ENCODE results near the gene RBM10. TPM values are rescaled to one million over a fixed set of nuclear protein-coding genes. Genes with fewer than 3 reads are reported as not detected.

Gene RBM10
- polyA plus RNA-seq, 1 experiment = 19.6 TPM

- ChIA-PET POLR2A (no interaction called here), CTCF (no interaction called here)
- Histone ChIP-seq H3K9me3 (ENCODE audit: control insufficient read depth, insufficient read depth, low read length) (no peaks in the 10 kb centered on the region), H3K4me3 (ENCODE audit: low read depth, low read length) (no peak overlapping the region), H3K27ac (ENCODE audit: low read depth, low read length) (no peak overlapping the region), H3K27me3 (ENCODE audit: control insufficient read depth, insufficient read depth, low read length) (no peaks in the 10 kb centered on the region)
- TF ChIP-seq CTCF (IDR thresholded peaks at IDR 0.05; ENCODE audit: low read depth, low read length) = no peak
- no peak for DNase-seq (ENCODE audit: low read depth, low spot score)
These were observed 81.7 kb downstream of the RBM10 start for GRCh38 chrX:47226531-47227333.

- CTCF ChIA-PET = no interaction called here
- Histone ChIP-seq H3K4me3 (ENCODE audit: low read depth, low read length) (no peak overlapping the region), H3K27me3 (ENCODE audit: control insufficient read depth, insufficient read depth, low read length) (no peaks in the 10 kb centered on the region), H3K9me3 (ENCODE audit: control insufficient read depth, insufficient read depth, low read length) (no peaks in the 10 kb centered on the region), H3K27ac (ENCODE audit: low read depth, low read length) (no peak overlapping the region)
- POLR2A ChIA-PET = no interaction called here
- no peak for TF ChIP-seq CTCF (IDR thresholded peaks at IDR 0.05; ENCODE audit: low read depth, low read length)
- DNase-seq (ENCODE audit: low read depth, low spot score) = no peak
These were observed 82.2 kb downstream of the RBM10 start for GRCh38 chrX:47227334-47227583.

- no peak overlapping the region for H3K4me3 ChIP-seq (ENCODE audit: low read depth, low read length)
- H3K9me3 ChIP-seq (ENCODE audit: control insufficient read depth, insufficient read depth, low read length) = no peaks in the 10 kb centered on the region
- CTCF ChIA-PET = no interaction called here
- no peak for DNase-seq (ENCODE audit: low read depth, low spot score)
- H3K27me3 ChIP-seq (ENCODE audit: control insufficient read depth, insufficient read depth, low read length) = no peaks in the 10 kb centered on the region
- no peak for TF ChIP-seq CTCF (IDR thresholded peaks at IDR 0.05; ENCODE audit: low read depth, low read length)
- H3K27ac ChIP-seq (ENCODE audit: low read depth, low read length) = no peak overlapping the region
- POLR2A ChIA-PET = interaction anchor here (0.7 to 1.7 kb wide), 2 partner anchors 11 to 15 kb away, joined by 3 to 5 read pairs; partner anchors contain the start of gene CDK16
These were observed 83.7 kb downstream of the RBM10 start for GRCh38 chrX:47228550-47229270.

- DNase-seq (ENCODE audit: low read depth, low spot score) = no peak
- no peak for TF ChIP-seq CTCF (IDR thresholded peaks at IDR 0.05; ENCODE audit: low read depth, low read length)
- POLR2A ChIA-PET = interaction anchor here (1.7 kb wide), 1 partner anchor 11 kb away, joined by 5 read pairs; the partner anchor contains the start of gene CDK16
- H3K27ac ChIP-seq (ENCODE audit: low read depth, low read length) = no peak overlapping the region
- CTCF ChIA-PET = no interaction called here
- no peaks in the 10 kb centered on the region for H3K27me3 ChIP-seq (ENCODE audit: control insufficient read depth, insufficient read depth, low read length)
- H3K9me3 ChIP-seq (ENCODE audit: control insufficient read depth, insufficient read depth, low read length) = no peaks in the 10 kb centered on the region
- H3K4me3 ChIP-seq (ENCODE audit: low read depth, low read length) = no peak overlapping the region
These were observed 84.4 kb downstream of the RBM10 start for GRCh38 chrX:47229427-47229826.

GRCh38 chrX:47230136-47230868 is 85.3 kb downstream of the RBM10 start:
- CTCF ChIA-PET = no interaction called here

More at GRCh38 chrX:47230136-47230868, 85.3 kb downstream of the RBM10 start:
- Histone ChIP-seq H3K27ac (ENCODE audit: low read depth, low read length) (no peak overlapping the region), H3K4me3 (ENCODE audit: low read depth, low read length) (no peak overlapping the region), H3K9me3 (ENCODE audit: control insufficient read depth, insufficient read depth, low read length) (no peaks in the 10 kb centered on the region), H3K27me3 (ENCODE audit: control insufficient read depth, insufficient read depth, low read length) (no peaks in the 10 kb centered on the region)
- POLR2A ChIA-PET = no interaction called here
- TF ChIP-seq CTCF (IDR thresholded peaks at IDR 0.05; ENCODE audit: low read depth, low read length) = no peak
- DNase-seq (ENCODE audit: low read depth, low spot score) = no peak
